Measurements from ENCODE around the gene LTBP3.

Gene LTBP3

GRCh38 chr11:65492637-65493366, 65.4 kb downstream of the LTBP3 start:
- DNase-seq = peak; percentile 73

- DNase-seq = no peak
Observed at GRCh38 chr11:65492387-65492636, 65.8 kb downstream of the LTBP3 start.

GRCh38 chr11:65491614-65492386, 66.4 kb downstream of the LTBP3 start:
- DNase-seq = peak; percentile 98

GRCh38 chr11:65491163-65491465, 67.0 kb downstream of the LTBP3 start:
- DNase-seq = no peak

GRCh38 chr11:65489706-65490320, 68.3 kb downstream of the LTBP3 start:
- DNase-seq = no peak

- DNase-seq = no peak
Observed at GRCh38 chr11:65489035-65489705, 69.0 kb downstream of the LTBP3 start.

Data from DMS53 (cell line).